ENCODE measurements around the gene CCDC106. TPM values are rescaled to one million over a fixed set of nuclear protein-coding genes. Genes with fewer than 3 reads are reported as not detected.

Gene CCDC106
- total RNA-seq, 1 donor from 2014 or later: 4.6 TPM

DNA sequence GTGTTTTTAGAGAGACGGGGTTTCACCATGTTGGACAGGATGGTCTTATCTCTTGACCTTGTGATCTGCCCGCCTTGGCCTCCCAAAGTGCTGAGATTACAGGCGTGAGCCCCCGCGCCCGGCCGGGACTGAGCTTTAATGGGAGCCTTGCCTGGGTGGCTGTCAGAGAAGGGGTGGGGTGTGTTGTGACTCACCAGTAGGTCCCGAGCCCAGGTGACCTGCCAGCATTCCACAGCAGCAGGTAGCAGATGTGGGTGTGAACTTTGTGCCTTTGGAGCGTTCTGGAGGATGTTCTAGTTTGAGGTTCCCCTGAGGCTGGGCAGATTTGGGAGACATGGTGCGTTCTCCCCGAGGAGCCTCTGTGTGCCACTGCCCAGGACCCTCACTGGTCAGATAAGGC lies 19.9 kb downstream of the CCDC106 start:
- no peak for DNase-seq (ENCODE audit: low read depth in 2 of 2)

DNA sequence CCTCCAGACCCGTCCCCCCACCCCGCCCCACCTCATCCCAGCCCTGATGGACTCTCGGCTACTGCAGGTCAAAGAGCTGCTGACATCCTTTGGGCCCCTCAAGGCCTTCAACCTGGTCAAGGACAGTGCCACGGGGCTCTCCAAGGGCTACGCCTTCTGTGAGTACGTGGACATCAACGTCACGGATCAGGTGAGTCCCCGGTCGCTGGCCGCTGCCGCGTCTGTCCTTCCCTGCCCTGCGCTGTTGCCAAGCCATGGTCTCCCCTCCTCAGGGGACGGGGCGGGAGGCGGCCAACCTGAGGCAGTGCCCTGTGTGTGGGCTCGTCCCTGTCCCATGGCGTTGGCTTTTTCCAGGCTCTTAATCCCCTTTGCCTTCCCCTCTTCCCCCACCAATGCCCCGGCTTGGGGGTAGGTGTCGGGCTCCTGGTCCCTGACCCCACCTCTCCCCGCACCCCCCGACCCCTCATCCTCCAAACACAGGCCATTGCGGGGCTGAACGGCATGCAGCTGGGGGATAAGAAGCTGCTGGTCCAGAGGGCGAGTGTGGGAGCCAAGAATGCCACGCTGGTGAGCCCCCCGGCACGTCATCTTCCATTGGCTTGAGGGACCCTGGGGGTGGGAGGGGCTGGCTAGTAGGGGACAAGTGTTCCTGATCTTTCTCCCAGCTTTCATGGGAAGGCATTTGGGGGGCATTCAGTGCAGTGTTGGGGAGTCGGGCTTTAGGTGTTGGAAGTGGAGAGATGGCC lies 20.8 kb downstream of the CCDC106 start:
- no peak for DNase-seq (ENCODE audit: low read depth in 2 of 2)

DNA sequence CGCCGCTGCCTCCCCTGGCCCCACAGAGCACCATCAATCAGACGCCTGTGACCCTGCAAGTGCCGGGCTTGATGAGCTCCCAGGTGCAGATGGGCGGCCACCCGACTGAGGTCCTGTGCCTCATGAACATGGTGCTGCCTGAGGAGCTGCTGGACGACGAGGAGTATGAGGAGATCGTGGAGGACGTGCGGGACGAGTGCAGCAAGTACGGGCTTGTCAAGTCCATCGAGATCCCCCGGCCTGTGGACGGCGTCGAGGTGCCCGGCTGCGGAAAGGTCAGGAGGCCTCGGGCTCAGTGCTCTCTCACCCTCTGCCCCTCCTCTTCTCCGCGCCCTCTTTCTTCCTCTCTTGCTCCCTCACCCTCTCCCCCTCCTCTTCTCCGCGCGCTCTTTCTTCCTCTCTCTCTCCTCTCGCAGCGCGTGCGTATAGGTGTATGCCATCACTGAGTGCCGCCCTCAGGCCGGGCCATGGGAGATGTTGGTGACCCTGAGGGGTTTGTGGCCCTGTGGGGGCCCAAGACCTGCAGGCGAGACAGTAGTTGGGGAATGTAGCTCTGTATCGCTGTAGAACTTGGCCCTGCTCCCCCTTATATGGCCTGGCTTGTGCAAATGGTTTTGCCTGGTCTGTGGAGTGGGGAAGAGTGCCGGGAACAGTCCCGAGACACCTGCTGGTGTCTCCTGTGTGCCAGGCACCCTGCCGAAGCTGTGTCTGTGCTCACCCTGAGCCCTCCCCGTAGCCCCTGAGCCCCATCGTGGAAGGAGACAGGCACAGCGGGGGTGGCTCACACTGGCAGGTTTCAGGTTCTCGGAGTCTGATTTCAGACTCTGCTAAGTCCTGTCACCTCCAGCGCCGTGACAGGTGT lies 21.6 kb downstream of the CCDC106 start:
- no peak for DNase-seq (ENCODE audit: low read depth in 2 of 2)

DNA sequence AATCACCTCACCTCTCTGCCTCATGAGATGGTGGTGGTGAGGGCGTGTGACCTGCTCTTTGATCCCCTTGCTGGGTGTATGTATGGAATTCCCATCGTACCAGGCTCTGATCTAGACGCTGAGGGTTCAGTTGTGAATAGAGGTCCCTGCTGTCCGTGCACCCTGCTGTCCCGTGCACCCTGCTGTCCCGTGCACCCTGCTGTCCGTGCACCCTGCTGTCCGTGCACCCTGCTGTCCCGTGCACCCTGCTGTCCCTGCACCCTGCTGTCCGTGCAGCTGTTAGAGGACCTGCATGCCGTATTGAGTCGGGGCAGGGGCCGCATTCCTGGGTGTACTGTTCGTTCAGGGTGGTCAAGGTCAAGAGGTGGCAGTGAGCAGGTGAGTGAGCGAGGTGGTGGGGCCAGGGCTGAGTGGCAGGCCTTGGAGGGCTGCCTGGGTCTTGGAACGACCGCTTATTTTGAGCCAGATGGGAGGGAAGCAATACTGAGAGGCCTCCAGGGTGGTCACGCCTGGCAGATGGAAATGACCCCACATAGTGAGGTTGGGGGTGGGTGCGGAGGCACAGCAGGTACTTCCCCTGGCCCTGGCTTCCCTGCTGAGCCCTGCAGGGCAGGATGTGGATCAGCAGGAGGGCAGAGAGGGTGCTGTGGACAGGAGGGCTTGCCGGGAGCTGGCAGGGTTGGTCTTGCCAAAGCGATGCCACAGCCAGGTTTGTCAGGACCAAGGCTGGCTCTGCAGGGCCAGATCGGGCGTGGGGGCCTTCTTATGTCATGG lies 22.5 kb downstream of the CCDC106 start:
- DNase-seq (ENCODE audit: low read depth in 2 of 2): peak in 1 of 2 donors; percentile 41

DNA sequence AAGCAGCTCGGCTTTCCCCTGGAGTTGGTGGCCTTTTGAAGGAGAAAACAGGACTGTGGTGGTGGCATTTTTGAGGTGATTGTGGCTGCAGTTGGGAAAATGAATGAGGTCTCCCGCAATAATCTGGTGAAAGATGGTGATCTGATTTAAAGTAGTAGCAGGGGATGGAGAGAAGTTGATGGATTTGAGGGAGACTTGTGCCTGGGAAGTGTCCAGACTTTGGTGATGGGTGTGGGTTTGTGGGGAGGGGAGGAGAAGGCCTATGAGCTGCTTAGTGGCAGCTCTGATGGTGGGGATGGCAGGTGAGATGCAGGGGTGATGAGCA lies 23.0 kb downstream of the CCDC106 start:
- DNase-seq (ENCODE audit: low read depth in 2 of 2): no peak

DNA sequence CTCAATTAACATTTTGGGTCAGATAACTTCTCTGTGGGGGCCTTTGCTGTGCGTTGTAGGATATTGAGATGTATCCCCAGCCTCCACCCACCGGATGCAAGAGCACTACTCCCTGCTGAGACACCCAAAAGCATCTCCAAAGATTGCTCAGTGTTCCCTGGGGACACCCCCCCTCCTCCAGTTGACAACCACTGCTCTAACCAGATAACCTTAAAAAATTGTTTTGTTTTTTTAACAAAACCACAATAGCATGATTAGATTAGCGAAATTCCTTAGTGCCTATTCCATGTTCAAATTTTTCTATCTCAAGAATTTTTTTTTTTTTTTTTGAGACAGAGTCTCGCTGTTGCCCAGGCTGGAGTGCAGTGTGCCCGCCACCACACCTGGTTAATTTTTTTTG lies 24.4 kb downstream of the CCDC106 start:
- DNase-seq (ENCODE audit: low read depth in 2 of 2): no peak

DNA sequence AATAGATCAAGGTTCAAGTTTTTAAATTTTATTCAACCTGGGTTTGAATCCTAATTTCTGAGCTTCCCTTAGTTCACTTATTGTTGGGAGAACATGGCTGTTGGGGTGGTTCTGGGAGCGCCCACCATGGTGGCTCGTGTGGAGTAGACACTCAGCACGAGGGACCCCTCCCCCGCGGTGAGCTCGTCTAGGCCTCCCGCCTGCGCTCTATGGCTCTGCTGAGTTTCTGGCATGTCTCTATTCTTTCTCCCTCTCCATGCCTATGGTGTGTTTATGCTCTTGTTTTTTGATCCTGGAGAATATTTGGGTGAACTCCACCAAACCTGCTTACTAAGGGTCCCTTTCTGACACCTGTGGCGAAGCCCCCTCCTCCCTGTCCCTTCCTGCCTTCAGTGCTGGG lies 25.5 kb downstream of the CCDC106 start:
- no peak for DNase-seq (ENCODE audit: low read depth in 2 of 2)

DNA sequence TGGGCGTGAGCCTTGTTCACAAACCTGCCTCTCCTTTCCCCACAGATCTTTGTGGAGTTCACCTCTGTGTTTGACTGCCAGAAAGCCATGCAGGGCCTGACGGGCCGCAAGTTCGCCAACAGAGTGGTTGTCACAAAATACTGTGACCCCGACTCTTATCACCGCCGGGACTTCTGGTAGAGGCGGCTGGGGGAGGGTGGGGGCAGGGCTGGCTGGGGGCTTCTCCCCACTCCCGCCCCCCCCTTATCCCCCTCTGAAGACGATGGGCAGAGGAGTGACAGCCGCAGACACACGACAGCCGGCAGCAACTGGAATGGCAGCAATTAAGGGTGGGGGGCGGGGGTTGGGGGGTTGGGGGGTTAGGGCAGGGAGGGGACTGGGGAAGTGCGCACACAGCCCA lies 25.9 kb downstream of the CCDC106 start:
- no peak for DNase-seq (ENCODE audit: low read depth in 2 of 2)

DNA sequence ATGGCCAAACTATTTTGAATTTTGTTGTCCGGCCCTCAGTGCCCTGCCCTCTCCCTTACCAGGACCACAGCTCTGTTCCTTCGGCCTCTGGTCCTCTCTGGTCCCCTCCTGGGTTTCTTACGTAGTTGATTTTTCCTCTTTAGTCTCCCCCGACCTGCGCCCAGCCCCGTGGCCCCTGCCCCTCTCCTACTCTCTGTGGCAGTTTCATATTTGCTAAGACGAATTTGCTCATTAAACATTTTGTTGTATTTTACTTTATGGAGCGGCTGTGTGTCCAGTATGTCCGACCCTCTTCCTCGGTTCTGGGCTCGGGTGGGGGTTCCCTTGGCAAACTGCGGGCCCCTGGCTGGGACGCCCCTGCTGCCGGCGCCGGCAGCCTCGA lies 26.4 kb downstream of the CCDC106 start:
- DNase-seq (ENCODE audit: low read depth in 2 of 2): no peak

DNA sequence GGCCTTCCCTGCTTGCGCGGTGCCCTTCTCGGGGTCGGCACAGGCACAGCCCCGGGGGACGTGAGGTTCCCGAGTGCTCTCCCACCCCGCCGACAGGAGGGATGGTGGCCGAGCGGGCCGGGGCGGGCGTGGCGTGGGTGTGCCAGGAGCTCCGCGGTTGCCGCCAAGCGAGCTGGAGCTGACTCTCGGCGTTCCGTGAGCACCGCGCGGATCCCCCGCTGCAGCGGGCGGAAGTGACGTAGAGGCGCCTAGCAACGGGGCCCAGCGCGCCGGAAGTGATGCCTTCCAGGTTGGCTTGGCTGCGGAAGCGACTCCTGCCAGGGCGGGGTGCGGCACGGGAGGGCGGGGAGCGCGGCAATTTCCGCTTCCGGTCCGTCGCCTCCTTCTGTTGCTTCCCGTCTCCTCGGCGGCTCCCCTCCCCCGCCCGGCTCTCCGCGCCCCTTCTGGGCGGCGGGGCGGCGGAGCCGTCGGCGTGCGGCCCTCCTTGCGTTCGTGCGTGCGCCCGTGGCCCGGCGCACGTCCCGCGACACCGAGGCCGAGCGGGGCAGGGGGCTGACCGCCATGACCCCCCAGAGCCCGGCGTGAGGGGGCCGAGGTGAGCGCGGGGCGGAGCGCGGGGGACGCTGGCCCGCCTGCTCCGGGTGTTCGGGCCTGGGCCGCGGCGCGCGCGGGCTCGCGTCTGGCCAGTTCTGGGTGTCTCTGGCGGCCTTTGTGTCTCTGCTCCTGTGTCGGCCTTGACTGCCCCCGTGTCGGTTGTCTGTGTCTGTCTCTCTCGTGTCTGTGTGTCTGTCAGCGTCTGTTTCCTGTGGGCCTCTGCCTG lies 27.0 kb downstream of the CCDC106 start, which contains the start of gene EPN1:
Gene EPN1, plus strand, starts transcription at position 386 of the 820 bp plus-strand sequence. CDS start 3,402 bp downstream, outside the sequence.
- peak; percentile 85 to 96 for DNase-seq (ENCODE audit: low read depth in 2 of 2)

DNA sequence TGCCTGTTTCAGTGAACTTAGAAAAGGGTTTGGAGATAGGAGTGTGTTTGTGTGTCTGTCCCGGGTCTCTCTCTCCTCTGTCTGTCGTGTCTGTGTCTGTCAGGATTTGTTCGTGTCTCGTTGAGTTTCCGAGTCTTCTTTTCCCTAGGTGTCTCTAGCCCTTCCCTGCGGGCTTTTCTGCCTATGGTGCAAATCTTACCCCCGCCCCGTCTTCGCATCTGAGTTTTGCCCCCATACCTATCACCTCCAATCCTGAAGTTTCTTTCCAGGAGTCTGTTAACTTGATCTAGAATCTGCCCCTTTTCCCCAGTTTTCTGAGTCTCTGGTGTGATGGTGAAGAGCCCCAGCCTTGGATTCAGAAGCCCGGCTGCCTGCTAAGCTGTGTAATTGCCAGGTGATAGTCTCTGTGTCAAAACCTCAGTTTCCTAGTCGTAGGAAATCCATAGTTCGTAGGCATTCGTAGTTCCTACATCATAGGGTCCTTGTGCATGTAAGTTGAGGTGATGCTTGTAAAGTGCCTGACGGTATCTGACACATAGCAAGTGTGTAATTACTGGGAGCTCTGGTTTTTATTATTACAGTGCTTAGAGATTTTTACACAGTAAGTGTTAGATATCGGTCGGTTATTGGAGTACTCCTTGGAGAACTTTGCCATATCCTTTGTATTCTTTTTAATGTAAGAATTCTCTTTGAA lies 27.8 kb downstream of the CCDC106 start:
- peak in 1 of 2 donors; percentile 16 for DNase-seq (ENCODE audit: low read depth in 2 of 2)

DNA sequence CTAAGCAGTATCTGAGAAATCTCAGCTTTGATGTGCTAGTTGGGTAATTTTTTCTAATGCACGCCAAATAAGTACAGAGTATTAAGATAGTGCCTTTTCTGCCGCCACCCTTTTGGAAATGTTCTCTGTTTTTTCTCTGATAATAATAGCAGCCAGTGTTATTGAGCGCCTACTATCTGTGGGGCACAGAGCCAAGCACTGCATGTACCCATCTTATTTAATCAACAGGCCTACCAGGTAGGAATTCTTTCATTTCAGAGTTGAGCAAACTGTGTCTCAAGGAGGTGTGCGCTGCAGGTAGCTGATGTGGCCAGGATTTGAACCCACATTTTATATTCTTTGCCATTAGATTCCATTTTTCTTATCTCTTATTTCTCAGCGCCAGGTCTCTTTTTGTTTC lies 28.4 kb downstream of the CCDC106 start:
- peak in 1 of 2 donors; percentile 46 for DNase-seq (ENCODE audit: low read depth in 2 of 2)

DNA sequence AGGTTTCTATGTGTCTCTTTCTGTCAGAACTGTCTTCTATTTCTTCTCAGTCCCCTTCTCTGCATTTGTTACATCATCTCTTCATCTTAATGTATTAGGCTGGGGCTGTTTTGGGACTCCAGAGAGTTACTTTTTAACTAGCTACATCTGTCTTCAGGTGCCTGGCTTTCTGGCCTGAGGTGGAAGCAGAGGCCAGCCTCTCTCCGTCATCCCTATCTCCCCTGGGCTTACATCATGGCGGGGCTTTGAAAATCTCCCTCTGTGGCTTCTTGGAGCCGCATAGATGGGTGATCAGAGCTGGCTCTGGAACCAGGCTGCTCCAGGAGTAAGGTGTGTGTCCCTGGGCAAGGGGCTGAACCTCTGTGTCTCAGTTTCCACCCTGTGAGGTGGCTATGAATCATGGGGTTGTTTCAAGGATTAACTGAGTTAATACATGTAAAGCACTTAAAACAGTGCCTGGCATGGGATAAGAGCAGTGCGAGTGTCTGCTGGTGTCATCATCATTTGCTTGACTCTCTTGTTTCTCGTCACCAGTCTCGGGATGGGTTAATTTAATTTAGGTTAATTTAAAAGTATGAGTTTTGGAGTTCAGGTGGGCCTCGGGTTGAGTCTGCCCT lies 29.0 kb downstream of the CCDC106 start:
- DNase-seq (ENCODE audit: low read depth in 2 of 2): no peak

DNA sequence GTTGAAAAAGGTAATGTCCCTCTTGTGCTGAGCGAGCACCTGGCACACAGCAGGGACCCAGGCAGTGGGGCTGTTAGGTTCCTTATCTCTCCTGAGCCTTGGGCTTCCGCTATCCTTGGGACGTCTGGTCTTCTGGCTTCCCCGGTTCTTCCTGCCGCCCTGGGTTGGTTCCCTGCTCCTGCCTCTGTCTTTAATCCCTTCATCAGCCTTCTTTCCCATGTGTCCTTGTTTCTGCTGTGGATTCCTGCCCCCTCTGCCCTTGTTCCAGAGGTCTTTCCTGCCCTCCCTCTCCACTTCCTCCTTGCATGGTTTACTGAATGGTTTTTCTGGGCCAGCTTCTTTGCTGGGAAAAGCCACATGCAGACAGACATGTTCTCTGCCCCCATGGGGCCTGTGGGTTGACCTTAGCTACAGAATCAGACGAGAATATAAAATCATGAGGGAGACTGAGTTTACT lies 29.6 kb downstream of the CCDC106 start:
- DNase-seq (ENCODE audit: low read depth in 2 of 2): peak; percentile 63 to 72

DNA sequence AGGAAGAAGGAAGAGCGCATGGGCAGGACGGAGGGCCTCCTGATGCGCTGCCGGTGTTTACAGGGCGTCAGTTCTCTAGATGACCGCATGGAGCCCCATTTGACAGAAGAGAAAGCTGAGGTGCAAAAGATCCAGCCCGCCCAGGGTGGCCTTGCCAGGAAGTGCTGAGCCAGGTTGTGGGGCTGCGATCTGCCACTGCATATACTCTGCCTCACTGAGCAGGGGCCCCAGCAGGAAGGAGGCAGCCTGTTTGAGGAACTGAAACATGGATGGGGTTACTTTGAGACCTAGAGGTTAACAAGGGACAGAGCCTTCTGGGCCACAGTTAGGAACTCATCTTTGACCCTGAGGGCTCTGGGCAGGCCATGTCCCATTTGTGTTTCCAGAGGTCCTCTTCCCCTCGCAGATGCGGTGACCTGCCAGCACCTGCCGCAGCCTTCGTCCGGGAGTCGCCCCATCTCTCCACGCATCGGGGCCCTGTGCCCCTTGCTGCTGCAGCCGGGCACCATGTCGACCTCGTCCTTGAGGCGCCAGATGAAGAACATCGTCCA lies 30.2 kb downstream of the CCDC106 start:
- no peak for DNase-seq (ENCODE audit: low read depth in 2 of 2)

DNA sequence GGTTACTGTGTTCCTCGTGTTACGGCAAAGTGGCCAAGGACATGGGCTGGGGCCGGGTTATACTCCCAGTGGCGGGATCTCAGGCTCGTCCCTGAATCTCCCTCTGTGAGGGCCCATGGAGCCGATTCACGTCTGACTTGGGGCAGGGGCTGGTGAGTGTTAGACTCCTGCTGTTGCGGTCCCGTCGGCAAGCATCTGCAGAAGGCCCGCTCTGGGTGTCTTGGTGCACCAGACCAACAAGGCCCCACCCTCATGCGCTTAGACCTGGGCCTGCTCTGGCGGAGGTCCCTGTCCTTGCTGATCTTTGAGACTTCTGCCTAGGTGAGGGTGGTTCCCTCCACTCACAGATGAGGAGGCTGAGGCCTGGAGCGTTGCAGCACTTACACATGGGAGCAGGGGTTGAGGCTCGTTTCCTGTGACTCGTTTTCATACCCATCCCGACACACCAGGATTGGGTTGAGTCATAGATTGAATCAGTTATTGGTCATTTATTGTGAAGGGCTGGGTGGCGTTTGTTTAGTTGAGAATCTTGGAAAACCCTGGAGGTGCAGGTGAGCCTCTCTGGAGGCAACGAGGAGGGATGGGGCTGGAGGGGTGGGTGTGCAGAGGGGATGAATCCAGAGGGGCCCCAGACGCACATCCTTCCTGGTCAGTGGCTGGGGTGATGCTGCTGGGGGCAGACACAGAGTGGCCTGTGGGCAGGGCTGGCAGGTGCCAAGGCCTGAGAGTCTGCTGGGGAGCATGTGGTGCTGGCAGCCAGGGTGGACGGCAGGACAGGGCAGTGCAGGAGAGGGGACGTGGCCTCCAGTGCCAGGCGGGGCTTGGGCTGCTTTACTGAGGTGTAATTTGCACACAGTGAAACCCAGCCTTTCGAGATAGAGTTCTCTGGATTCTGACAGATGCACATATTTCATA lies 31.6 kb downstream of the CCDC106 start:
- peak in 1 of 2 donors; percentile 24 for DNase-seq (ENCODE audit: low read depth in 2 of 2)

DNA sequence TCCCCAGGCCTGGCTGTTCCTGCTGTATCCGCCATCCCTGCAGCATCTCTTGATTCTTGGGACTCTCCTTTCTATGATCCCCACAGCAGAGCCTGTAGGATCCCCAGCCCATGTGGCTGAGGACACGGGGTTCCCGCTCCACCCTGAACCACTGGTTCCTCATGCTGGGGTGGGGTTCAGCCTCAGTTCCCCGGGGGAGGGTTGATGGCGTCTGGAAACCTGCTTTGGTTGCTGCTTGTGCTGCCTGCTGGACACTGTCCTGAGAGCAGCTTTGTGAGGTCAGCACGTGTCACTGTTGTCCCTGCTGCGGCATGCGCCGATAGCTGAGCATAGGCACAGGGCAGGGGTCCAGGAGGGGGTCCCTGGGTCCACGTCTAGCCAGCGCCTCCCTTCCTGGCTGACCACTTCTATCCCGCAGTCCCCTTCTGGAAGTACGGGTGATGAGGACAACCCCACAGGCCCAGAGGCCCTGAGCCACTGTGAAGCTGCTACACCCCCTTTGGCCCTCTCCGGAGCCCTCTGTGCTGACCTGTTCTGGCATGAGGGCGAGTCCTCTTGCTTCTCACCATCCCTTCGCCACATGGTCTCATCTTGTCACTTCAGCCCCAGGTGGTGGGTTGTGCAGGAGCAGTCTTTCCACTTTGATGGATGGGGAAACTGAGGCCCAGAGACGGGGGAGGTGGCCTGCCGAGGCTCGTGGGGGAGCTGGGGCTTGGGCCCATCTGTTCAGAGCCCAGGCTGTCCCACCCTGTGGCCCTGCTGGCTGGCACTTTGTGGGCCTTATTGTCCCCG lies 32.5 kb downstream of the CCDC106 start:
- DNase-seq (ENCODE audit: low read depth in 2 of 2): no peak

All from dermis microvascular lymphatic vessel endothelial cell (primary cell).